Urothelium cell line (cell line): ENCODE measurements around the gene GPD1L.

ENCODE experiments used
- DNase-seq: peaks from one replicate; pipeline ENCODE4 v3.0.0; 2011; ENCODE audit warnings: low spot score, mixed read lengths
- FAIRE-seq: peaks from 2 replicates; lab custom pipeline; 2011; peaks lifted over from hg19 to GRCh38; lab: Jason Lieb, UNC

Gene GPD1L

GRCh38 chr3:32217339-32217738 is 110.9 kb downstream of the GPD1L start:
- FAIRE-seq, result no peak
- DNase-seq, result no peak
